DOHH2 (cell line): ENCODE data around the gene GOT1.

Experiments used
- H3F3A ChIP-seq: fragments of 200-600 bp; sonication (generic), shearing (Covaris generic); 2 replicates; pipeline ENCODE4 v1.6.0; 2016; ENCODE audit warnings: antibody characterized with exemption, mild to moderate bottlenecking; ENCODE audit not compliant: control insufficient read depth, insufficient read depth
- H3K27ac ChIP-seq: fragments of 200-600 bp; sonication (generic); 2 replicates; pipeline ENCODE4 v1.5.1; 2014; ENCODE audit warnings: low read depth, mild to moderate bottlenecking, low read length, moderate library complexity
- H3K27me3 ChIP-seq: fragments of 200-600 bp; sonication (generic); 2 replicates; pipeline ENCODE4 v1.6.1; 2014; ENCODE audit warnings: mild to moderate bottlenecking, low read length, mixed read lengths; ENCODE audit not compliant: control insufficient read depth
- H3K36me3 ChIP-seq: fragments of 200-600 bp; sonication (generic); 2 replicates; pipeline ENCODE4 v1.6.1; 2014; ENCODE audit warnings: mild to moderate bottlenecking, low read length, moderate library complexity, mixed read lengths; ENCODE audit not compliant: control insufficient read depth
- H3K4me1 ChIP-seq: fragments of 200-600 bp; sonication (generic); 2 replicates; pipeline ENCODE4 v1.6.1; 2014; ENCODE audit warnings: mild to moderate bottlenecking, low read length, mixed read lengths; ENCODE audit not compliant: control insufficient read depth
- H3K4me2 ChIP-seq: fragments of 200-600 bp; sonication (generic); 2 replicates; pipeline ENCODE4 v1.6.0; 2014; ENCODE audit warnings: mild to moderate bottlenecking, low read length, moderate library complexity
- H3K4me3 ChIP-seq: fragments of 200-600 bp; sonication (generic); 2 replicates; pipeline ENCODE4 v1.5.1; 2014; ENCODE audit warnings: mild to moderate bottlenecking, low read length, mixed read lengths
- H3K79me2 ChIP-seq: fragments of 200-600 bp; sonication (generic); 2 replicates; pipeline ENCODE4 v1.6.1; 2014; ENCODE audit warnings: mild to moderate bottlenecking, low read length, mixed read lengths; ENCODE audit not compliant: control insufficient read depth
- H3K9me2 ChIP-seq: fragments of 200-600 bp; sonication (generic); replicated peaks from 2 replicates; pipeline ENCODE4 v1.6.1; 2014; ENCODE audit warnings: mild to moderate bottlenecking, low read length, mixed read lengths; ENCODE audit not compliant: control insufficient read depth
- H3K9me3 ChIP-seq: fragments of 200-600 bp; sonication (generic); 2 replicates; pipeline ENCODE4 v1.6.1; 2014; ENCODE audit warnings: antibody characterized with exemption, low read length, mixed read lengths; ENCODE audit not compliant: control insufficient read depth, insufficient read depth
- H4K20me1 ChIP-seq: fragments of 200-600 bp; sonication (generic); 2 replicates; pipeline ENCODE4 v1.6.0; 2014; ENCODE audit warnings: low read depth, mild to moderate bottlenecking, antibody characterized with exemption, low read length, moderate library complexity; ENCODE audit not compliant: control insufficient read depth, insufficient read depth
- CTCF ChIP-seq: fragments of 200-600 bp; sonication (generic); IDR thresholded peaks from one replicate; pipeline ENCODE4 v1.5.1; 2014; ENCODE audit warnings: antibody characterized with exemption, mild to moderate bottlenecking, low read depth, low read length; ENCODE audit not compliant: poor library complexity, severe bottlenecking
- EZH2phosphoT487 ChIP-seq: fragments of 200-600 bp; sonication (generic); IDR thresholded peaks from 2 replicates; pipeline ENCODE4 v1.6.1; 2017; ENCODE audit warnings: borderline replicate concordance, mild to moderate bottlenecking, antibody characterized with exemption, low read length, moderate library complexity, mixed read lengths

GOT1 gene

GRCh38 chr10:99410146-99410545 lies 20.3 kb downstream of the GOT1 start:
- Histone ChIP-seq H3K27me3 (no peaks in the 10 kb centered on the region), H3K27ac (no peak overlapping the region), H3K9me3 (no peaks in the 10 kb centered on the region), H3K79me2 (no peaks in the 10 kb centered on the region), H3K9me2 (no peaks in the 10 kb centered on the region), H3K4me1 (no peaks in the 10 kb centered on the region), H3K4me3 (no peak overlapping the region), H3K36me3 (peaks cover 25% of the 10 kb centered on the region), H3F3A (no peaks in the 10 kb centered on the region), H4K20me1 (no peaks in the 10 kb centered on the region; the same call in 1 of the 2 replicates), H3K4me2 (no peak overlapping the region)
- TF ChIP-seq CTCF (no peak), EZH2phosphoT487 (no peak)

GRCh38 chr10:99406149-99406548 lies 24.3 kb downstream of the GOT1 start:
- Histone ChIP-seq H3K9me3 (no peaks in the 10 kb centered on the region), H3F3A (no peaks in the 10 kb centered on the region), H3K27ac (no peak overlapping the region), H3K4me3 (no peak overlapping the region), H3K9me2 (no peaks in the 10 kb centered on the region), H3K4me1 (no peaks in the 10 kb centered on the region), H4K20me1 (no peaks in the 10 kb centered on the region; the same call in 1 of the 2 replicates), H3K27me3 (no peaks in the 10 kb centered on the region), H3K4me2 (no peak overlapping the region), H3K79me2 (no peaks in the 10 kb centered on the region), H3K36me3 (peaks cover 42% of the 10 kb centered on the region)
- TF ChIP-seq EZH2phosphoT487 (no peak), CTCF (no peak)

GRCh38 chr10:99403674-99404073 lies 26.8 kb downstream of the GOT1 start:
- H3K4me1 ChIP-seq: no peaks in the 10 kb centered on the region
- no peak overlapping the region for H3K4me2 ChIP-seq
- no peak overlapping the region for H3K27ac ChIP-seq
- no peaks in the 10 kb centered on the region for H3K27me3 ChIP-seq
- no peaks in the 10 kb centered on the region for H3K9me2 ChIP-seq
- peaks cover 38% of the 10 kb centered on the region for H3K36me3 ChIP-seq
- no peaks in the 10 kb centered on the region for H3F3A ChIP-seq
- H4K20me1 ChIP-seq: no peaks in the 10 kb centered on the region
- no peak overlapping the region for H3K4me3 ChIP-seq
- no peaks in the 10 kb centered on the region for H3K79me2 ChIP-seq
- TF ChIP-seq EZH2phosphoT487 (no peak), CTCF (no peak)
- no peaks in the 10 kb centered on the region for H3K9me3 ChIP-seq

- Histone ChIP-seq H3K4me2 (no peak overlapping the region), H3K9me3 (no peaks in the 10 kb centered on the region), H4K20me1 (no peaks in the 10 kb centered on the region), H3K4me1 (no peaks in the 10 kb centered on the region), H3F3A (no peaks in the 10 kb centered on the region), H3K27ac (no peak overlapping the region), H3K9me2 (no peaks in the 10 kb centered on the region), H3K27me3 (no peaks in the 10 kb centered on the region), H3K4me3 (no peak overlapping the region), H3K36me3 (peaks cover 40% of the 10 kb centered on the region), H3K79me2 (no peaks in the 10 kb centered on the region)
- TF ChIP-seq CTCF: no peak
- TF ChIP-seq EZH2phosphoT487: no peak
These were observed 30.8 kb downstream of the GOT1 start for GRCh38 chr10:99399664-99400063.
